ENCODE measurements around the gene FMO1.
"Not testable (repeated sequence)": the region's sequence is repeated elsewhere in the genome, so short reads cannot be mapped to it uniquely, and the experiment has no call there.

Gene FMO1

DNA sequence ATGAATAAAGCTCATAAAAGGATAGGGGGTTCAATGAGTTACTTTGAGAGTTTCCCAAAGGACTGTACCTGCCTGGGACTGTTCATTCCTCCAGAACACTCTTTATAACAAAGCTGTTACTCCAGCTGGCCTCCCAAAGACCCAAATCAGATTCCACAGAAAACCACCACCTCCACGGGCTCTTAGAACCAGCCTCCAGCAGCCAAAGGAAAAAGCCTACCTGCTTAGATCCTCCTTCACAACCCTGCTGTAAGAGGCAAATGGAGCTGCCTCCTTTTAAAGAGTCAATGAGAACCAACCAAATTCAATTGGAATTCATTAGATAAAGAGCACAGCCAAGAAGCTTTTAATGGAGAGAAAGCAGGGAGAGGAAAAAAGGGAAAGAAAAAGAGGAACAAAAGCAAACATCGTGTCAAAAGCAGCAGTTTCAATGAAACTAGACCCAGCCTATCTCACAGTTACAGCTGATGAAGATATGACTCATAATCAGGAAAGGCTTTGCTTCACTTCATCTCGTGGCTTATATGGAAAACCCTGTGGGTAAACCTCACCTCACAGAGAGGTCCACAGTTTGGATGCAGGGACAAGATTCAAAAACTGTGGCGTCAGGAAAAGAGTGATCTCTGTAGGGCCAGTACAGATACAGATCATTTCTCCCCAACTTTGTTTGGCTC lies 37.9 kb downstream of the FMO1 start:
- DNase-seq, result peak; percentile 43

DNA sequence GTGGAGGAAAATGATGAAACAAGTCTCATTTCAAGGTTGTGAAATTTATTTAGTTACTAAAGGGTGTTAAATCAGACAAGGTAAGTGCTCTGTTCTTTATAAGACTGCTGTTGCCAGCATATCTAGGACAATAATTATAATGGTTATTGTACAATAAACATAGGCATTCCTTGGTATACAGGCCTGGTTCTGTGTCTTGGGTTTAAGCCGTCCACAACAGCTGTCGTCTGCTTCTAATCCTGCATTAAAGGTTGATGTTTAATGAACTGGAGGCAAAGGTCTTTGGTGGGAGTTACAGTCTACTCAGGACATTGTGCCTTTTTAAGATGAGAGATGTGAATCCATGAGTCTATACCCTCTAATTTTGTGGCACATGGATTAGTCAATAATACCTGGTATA lies 42.3 kb downstream of the FMO1 start:
- no peak for DNase-seq

DNA sequence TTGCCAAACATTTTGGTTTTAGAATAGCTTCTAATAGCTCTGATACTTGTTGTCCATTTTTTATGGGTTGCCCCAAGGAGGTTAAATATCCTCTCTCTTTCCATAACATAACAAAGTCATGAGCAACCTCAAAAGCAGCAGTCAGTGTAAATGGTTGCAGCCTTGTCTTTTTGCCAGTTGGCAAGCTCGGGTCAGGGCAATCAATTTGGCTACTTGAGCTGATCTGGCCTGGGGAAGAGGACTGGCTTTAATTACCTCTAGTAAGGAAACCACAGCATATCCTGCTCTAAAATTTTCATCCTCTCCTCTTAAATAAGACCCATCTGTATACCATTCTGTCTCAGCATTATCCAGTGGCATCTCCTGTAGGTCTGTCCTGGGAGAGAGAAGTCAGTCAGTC lies 44.5 kb downstream of the FMO1 start:
- DNase-seq, result no peak

DNA sequence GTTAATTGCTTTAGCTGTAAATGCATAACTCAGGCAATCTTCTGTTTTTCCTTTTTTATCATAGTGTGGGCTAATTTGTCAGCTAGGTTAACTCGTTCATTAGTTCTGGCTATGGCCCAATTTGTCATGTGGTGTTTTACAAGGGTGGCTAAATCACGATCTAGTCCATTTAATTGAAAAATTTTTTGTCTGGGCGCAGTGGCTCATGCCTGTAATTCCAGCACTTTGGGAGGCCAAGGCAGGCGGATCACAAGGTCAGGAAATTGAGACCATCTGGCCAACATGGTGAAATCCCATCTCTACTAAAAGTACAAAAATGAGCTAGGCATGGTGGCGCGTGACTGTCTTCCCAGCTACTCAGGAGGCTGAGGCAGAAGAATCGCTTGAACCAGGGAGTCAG lies 47.1 kb downstream of the FMO1 start:
- DNase-seq, result not testable (repeated sequence)

- DNase-seq, result no peak
Measured at GRCh38 chr1:171295821-171296220, 47.5 kb downstream of the FMO1 start.

DNA sequence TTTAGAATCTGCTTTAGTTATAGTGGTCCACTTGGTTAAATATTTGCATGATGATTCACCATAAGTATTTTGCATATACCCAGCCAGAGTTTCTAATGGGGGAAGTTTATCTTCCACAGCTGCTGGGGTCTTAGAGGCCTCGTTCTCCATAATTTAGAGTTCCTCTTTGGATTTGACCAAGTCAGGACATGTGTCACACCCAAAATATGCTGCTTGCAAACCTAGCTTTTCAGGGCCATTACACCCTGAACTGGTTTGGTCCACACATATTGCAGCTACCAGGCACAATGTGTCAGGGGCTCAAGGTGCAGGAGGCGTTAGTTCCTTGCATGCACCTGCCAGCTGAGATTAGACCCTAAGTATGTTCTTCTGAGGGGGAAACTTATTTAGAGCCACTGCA lies 48.6 kb downstream of the FMO1 start:
- no peak for DNase-seq

DNA sequence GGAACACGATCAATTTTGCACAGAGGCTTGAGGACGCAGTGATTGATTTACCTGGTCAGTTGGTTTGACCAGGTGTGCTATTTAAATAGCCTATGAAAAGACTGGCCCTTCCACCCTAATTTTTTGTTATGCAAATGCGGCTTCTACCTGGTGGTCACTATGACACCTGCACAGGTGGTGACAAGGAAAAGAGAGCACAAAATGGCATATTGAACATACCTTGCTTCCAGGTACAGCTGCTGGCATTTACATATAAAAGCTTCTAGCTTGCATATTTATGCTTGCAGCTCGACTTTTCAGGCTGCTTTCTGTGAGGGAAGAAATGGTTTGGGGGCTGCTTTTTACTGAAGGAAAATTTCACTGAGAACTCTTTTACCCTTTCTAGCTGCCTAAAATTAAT lies 50.4 kb downstream of the FMO1 start:
- no peak for DNase-seq

GRCh38 chr1:171299342-171299741 lies 51.0 kb downstream of the FMO1 start:
- DNase-seq, result no peak

- no peak for DNase-seq
Measured at GRCh38 chr1:171300401-171300800, 52.1 kb downstream of the FMO1 start.

GRCh38 chr1:171310661-171311087 lies 62.4 kb downstream of the FMO1 start:
- DNase-seq, result no peak

DNA sequence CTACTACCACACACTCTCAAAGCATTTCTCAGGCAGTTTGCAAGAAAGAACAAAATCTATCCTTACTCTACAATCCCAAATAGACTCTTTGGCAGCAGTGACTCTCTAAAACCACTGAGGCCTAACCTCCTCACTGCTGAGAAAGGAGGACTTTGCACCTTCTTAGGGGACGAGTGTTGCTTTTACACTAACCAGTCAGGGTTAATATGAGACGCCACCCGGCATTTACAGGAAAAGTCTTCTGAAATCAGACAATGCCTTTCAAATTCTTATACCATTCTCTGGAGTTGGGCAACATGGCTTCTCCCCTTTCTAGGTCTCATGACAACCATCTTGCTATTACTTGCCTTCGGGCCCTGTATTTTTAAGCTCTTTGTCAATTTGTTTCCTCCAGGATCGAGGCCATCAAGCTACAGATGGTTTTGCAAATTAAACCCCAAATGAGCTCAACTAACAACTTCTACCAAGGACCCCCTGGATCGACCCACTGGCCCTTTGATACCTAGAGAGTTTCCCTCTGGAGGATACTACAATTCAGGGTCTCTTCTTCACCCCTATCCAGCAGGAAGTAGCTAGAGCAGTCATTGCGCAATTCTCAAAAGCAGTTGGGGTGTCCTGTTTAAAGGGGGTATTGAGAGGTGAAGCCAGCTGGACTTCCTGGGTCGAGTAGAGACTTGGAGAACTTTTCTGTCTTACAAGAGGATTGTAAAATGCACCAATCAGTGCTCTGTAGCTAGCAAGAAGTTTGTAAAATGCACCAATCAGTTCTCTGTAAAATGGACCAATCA lies 63.7 kb downstream of the FMO1 start:
- no peak for DNase-seq

DNA sequence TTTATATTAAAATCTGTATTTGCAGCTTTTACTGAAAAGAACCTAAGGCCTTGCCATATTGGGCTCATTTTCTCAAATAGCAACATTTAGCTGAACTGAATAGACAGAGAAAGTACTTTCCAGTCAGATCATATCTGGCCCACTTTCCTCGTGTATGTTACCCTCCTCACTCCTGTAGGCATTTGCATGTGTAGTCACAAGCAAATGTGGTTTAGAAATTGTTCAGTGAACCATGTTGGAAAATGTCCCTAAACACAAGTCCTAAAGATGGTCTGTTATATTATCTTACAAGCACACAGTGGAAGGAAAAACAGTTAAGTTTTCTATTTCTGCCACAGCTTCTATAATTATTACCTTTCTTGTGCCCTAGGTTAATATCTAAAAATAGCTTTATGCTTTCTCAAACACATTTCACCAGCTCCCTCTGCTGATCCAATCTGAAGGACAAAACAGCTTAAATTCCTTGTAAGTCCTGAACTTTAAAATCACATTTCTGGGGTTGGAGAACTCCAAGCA lies 65.1 kb downstream of the FMO1 start:
- no peak for DNase-seq

DNA sequence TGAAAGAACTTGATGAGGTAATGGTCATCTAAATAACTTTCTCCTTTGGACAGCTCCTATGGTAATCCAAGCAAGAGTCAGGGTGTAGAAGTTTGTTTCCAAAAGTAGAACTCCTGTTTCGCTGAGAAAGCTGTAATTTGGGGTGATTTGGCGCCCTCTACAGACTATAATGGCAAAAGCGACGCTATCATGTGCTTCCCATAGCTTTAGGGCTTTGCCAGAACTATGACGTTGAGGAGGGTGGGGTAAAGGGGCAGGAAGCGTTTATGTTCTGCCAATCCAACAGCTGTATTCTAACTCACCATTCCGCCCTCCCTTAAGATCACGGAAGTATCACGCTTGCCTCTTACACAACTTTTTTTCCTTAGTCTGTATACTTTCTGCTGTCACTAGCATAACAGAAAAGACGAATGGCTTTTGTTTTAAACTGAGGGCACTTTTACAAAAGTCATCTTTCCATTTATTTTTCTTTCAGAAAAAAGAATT lies 65.6 kb downstream of the FMO1 start, which contains the start of gene FMO4:
Gene FMO4, plus strand, starts transcription at position 349 of the 486 bp plus-strand sequence. CDS start 5,643 bp downstream, outside the sequence.
- peak; percentile 98 for DNase-seq

DNA sequence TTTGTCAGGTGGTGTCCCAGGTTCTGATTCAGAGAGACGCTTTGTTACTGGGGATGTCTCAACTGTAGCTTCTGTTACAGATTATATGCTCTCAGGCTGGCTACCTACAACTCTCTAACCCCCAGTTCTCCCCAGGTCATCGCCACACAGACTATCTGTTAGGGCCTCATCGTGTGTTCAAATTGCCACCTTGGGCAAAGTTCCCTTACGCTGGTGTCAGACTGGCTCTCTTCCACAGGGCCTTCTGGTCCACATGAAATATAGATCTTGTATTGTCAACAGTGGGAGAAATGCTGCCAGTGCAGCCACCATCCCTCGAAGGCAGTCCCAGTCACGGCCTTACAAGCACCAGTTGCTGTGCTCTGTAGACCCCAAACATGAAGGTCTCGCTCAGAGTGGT lies 81.0 kb downstream of the FMO1 start:
- no peak for DNase-seq

- DNase-seq, result no peak
Measured at GRCh38 chr1:171334024-171334640, 85.8 kb downstream of the FMO1 start.

All from SIG-M5 (cell line).